ENCODE results near the gene GPR78. TPM values are rescaled to one million over a fixed set of nuclear protein-coding genes. Genes with fewer than 3 reads are reported as not detected.

Gene GPR78
- total RNA-seq, 1 donor from 2014 or later, result 0.54 TPM

DNA sequence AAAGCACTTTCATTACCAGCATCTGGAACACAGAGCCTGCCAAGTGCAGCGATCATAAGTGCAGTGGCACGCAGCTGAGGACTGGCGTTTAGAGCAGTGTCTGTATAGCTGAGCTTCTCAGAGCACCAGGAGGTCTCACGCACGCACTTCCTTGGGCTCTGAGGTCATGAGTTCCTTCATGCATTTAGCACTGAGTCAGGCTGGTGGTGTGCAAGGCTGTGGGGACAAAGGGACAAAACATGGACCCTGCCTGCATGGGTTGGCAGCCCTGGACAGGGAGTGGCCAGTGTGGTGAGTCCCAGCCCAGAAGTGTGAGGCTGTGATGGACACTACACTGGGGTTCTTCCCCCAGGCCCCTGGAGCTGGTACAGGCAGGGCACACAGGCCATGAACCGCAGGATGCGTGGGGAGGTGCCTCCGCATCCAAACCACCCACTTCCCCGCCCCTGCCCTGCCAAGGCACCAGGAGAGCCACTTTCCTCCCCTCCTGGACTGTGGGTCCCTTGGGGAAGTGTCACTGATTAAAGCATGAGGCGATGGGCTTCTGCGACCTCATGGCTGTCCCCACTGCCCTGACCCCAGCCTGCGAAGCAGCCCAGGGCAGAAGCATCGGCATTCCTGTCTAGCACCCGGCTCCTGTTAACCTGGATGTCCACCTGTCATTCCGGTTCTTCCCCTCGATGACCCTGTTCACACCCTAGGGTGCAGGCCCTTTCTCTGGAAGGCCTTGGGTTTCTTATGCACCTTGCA is 37.2 kb upstream of the GPR78 start:
- Mint-ChIP-seq H3K27me3 (ENCODE audit: unreplicated experiment) (no peaks in the 10 kb centered on the region), H3K4me1 (ENCODE audit: unreplicated experiment) (peaks cover 9% of the 10 kb centered on the region), H3K27ac (ENCODE audit: unreplicated experiment) (no peak overlapping the region), H3K36me3 (ENCODE audit: unreplicated experiment) (no peaks in the 10 kb centered on the region), H3K4me3 (ENCODE audit: unreplicated experiment) (no peak overlapping the region), H3K9me3 (ENCODE audit: unreplicated experiment) (no peaks in the 10 kb centered on the region)
- no peak for DNase-seq (ENCODE audit: extremely low spot score, unreplicated experiment)
- TF ChIP-seq, protein P1, sequence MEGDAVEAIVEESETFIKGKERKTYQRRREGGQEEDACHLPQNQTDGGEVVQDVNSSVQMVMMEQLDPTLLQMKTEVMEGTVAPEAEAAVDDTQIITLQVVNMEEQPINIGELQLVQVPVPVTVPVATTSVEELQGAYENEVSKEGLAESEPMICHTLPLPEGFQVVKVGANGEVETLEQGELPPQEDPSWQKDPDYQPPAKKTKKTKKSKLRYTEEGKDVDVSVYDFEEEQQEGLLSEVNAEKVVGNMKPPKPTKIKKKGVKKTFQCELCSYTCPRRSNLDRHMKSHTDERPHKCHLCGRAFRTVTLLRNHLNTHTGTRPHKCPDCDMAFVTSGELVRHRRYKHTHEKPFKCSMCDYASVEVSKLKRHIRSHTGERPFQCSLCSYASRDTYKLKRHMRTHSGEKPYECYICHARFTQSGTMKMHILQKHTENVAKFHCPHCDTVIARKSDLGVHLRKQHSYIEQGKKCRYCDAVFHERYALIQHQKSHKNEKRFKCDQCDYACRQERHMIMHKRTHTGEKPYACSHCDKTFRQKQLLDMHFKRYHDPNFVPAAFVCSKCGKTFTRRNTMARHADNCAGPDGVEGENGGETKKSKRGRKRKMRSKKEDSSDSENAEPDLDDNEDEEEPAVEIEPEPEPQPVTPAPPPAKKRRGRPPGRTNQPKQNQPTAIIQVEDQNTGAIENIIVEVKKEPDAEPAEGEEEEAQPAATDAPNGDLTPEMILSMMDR (IDR thresholded peaks at IDR 0.05), result no peak

DNA sequence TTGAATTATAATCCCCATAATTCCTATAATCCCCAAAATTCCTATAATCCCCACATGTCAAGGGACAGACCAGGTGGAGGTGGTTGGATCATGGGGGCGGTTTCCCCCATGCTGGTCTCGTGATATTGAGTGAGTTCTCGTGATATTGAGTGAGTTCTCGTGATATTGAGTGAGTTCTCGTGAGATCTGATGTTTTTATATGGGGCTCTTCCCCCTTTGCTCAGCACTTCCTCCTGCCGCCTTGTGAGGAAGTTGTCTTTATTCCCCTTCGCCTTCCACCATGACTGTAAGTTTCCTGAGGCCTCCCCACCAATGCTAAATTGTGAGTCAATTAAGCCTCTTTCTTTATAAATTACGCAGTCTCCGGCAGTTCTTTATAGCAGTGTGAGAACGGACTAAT is 36.6 kb upstream of the GPR78 start:
- DNase-seq (ENCODE audit: extremely low spot score, unreplicated experiment), result no peak
- Mint-ChIP-seq H3K4me1 (ENCODE audit: unreplicated experiment) (peaks cover 12% of the 10 kb centered on the region), H3K4me3 (ENCODE audit: unreplicated experiment) (no peak overlapping the region), H3K9me3 (ENCODE audit: unreplicated experiment) (no peaks in the 10 kb centered on the region), H3K27me3 (ENCODE audit: unreplicated experiment) (no peaks in the 10 kb centered on the region), H3K27ac (ENCODE audit: unreplicated experiment) (no peak overlapping the region), H3K36me3 (ENCODE audit: unreplicated experiment) (no peaks in the 10 kb centered on the region)
- TF ChIP-seq, protein P1 (IDR thresholded peaks at IDR 0.05), result no peak

DNA sequence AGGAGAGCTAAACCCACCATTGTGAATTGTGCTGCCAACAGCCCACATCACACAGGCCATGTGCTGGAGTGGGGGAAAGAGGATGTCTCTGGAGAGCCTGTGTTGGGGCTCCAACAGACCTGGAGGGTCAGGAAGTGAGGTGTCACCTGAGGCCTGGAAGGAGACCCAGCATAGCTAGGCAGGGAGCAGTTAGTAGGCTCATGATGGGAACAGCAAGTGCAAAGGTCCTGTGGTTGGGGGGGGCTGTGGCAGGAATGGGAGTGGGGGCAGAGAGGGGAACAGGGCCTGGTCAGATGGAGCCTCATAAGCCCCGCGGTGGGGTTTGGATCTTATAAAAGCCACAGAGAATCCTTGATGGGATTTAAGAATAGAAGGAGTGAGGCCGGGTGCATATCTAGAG is 35.9 kb upstream of the GPR78 start:
- no peak overlapping the region for H3K4me3 Mint-ChIP-seq (ENCODE audit: unreplicated experiment)
- TF ChIP-seq, protein P1 (IDR thresholded peaks at IDR 0.05), result no peak
- no peaks in the 10 kb centered on the region for H3K36me3 Mint-ChIP-seq (ENCODE audit: unreplicated experiment)
- DNase-seq (ENCODE audit: extremely low spot score, unreplicated experiment), result no peak
- no peaks in the 10 kb centered on the region for H3K9me3 Mint-ChIP-seq (ENCODE audit: unreplicated experiment)
- H3K27me3 Mint-ChIP-seq (ENCODE audit: unreplicated experiment), result no peaks in the 10 kb centered on the region
- no peak overlapping the region for H3K27ac Mint-ChIP-seq (ENCODE audit: unreplicated experiment)
- peaks cover 12% of the 10 kb centered on the region for H3K4me1 Mint-ChIP-seq (ENCODE audit: unreplicated experiment)

DNA sequence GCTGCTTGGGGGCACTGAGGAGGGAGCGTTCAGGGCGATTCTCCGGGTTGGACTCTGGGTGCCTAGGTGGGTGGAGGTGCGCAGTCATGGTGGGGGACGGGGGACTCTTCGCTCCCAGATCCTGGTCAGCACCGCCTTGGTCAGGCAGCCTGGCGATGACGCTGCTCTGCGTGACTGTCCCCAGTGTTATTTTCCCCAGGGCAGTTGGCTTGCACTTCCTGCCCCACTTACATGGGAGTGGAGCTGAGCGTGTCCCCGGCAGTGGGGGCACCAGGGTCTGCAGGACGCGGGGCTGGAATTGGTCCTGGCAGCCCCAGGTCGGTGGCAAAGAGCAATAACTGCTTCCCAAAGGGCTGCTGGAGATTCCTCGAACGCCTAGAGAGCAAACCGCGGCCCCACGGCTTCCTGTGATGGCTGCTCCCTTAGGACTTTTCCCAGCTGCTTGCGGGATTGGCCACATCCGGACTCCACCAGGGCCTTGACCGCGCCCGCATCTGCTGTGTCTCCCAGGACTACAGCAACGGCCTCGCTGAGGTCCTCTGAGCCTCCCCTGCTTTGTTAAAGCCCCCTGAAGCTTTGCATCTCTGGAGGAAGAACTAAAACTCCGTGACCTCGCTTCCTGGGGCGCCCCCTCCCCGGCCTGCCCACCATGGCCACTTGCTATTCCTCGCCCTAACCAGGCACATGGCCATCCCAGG is 35.3 kb upstream of the GPR78 start:
- Mint-ChIP-seq H3K27ac (ENCODE audit: unreplicated experiment) (no peak overlapping the region), H3K4me3 (ENCODE audit: unreplicated experiment) (no peak overlapping the region), H3K4me1 (ENCODE audit: unreplicated experiment) (peaks cover 12% of the 10 kb centered on the region), H3K9me3 (ENCODE audit: unreplicated experiment) (no peaks in the 10 kb centered on the region), H3K27me3 (ENCODE audit: unreplicated experiment) (no peaks in the 10 kb centered on the region), H3K36me3 (ENCODE audit: unreplicated experiment) (no peaks in the 10 kb centered on the region)
- no peak for DNase-seq (ENCODE audit: extremely low spot score, unreplicated experiment)
- TF ChIP-seq, protein P1 (IDR thresholded peaks at IDR 0.05), result no peak

DNA sequence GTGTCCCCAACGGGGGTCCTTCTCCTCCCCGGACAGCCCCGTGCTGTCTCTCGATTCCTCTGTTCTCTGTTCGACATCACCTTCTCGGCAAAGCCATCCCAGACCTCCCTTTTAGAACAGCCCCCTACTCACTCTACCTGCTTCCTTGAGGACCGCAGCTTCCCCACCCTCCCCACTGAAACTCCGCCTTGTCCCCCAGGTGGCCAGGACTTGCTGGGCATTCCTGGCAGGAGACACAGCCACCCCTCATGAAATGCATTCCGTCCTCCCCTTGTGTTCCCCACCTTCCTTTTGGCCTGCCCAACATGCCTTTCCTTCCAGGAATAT is 34.8 kb upstream of the GPR78 start:
- Mint-ChIP-seq H3K36me3 (ENCODE audit: unreplicated experiment) (no peaks in the 10 kb centered on the region), H3K9me3 (ENCODE audit: unreplicated experiment) (no peaks in the 10 kb centered on the region), H3K27me3 (ENCODE audit: unreplicated experiment) (no peaks in the 10 kb centered on the region), H3K4me1 (ENCODE audit: unreplicated experiment) (peaks cover 12% of the 10 kb centered on the region), H3K27ac (ENCODE audit: unreplicated experiment) (no peak overlapping the region), H3K4me3 (ENCODE audit: unreplicated experiment) (no peak overlapping the region)
- DNase-seq (ENCODE audit: extremely low spot score, unreplicated experiment), result no peak
- TF ChIP-seq, protein P1 (IDR thresholded peaks at IDR 0.05), result no peak

Measured in osteocyte (in vitro differentiated cells).